HepG2 (cell line): ENCODE results near the gene CABP2. TPM values are rescaled to one million over a fixed set of nuclear protein-coding genes. Genes with fewer than 3 reads are reported as not detected.

Experiments used
- ATAC-seq: fragments of 200-7000 bp; cut with Tn5 transposase; 3 replicates; pipeline ENCODE4 v1.9.1; 2020; ENCODE audit warnings: mild to moderate bottlenecking, moderate library complexity
- BruUV-seq: library from RNA; stranded (reverse); fragments of 400-500 nt; replicated peaks from 2 replicates; lab custom pipeline; 2021; lab: Mats Ljungman, UMichigan
- CTCF ChIA-PET: fragments of 300-600 bp; formaldehyde crosslinking; extraction: SDS; loops from one replicate; lab custom pipeline; 2021; ENCODE audit warnings: low total read pairs, inconsistent platforms, low intra/inter-chr PET ratio; lab: Yijun Ruan, JAX
- POLR2A ChIA-PET: fragments of 350-600 bp; sonication (Branson Sonifier 250); formaldehyde crosslinking; loops from one replicate; lab custom pipeline; 2020; ENCODE audit warnings: antibody characterized with exemption, inconsistent platforms; lab: Yijun Ruan, JAX
- DNase-seq: peaks from one replicate; pipeline ENCODE4 v3.0.0-alpha.2; 2015; ENCODE audit warnings: low spot score
- FAIRE-seq: peaks from 3 replicates; lab custom pipeline; 2011; peaks lifted over from hg19 to GRCh38; lab: Jason Lieb, UNC
- H2AFZ ChIP-seq: one replicate; pipeline ENCODE4 v1.6.1; 2011; ENCODE audit warnings: low read length, inconsistent platforms
- H3K27ac ChIP-seq: fragments of 300-600 bp; 3 replicates; pipeline ENCODE4 v1.8.0; 2011; ENCODE audit warnings: mixed run types, mild to moderate bottlenecking, mixed read lengths, low read length, inconsistent platforms; ENCODE audit not compliant: insufficient read depth; ENCODE audit errors: extremely low read length
- H3K27me3 ChIP-seq, 2 experiments: fragments of 200-600 bp in 1 of 2; 2 replicates in 1 of 2; 3 replicates in 1 of 2; pipeline versions ENCODE4 v1.6.0 to v1.8.0; 2011; ENCODE audit warnings: low read length in 2 of 2, mild to moderate bottlenecking in 2 of 2, moderate library complexity in 2 of 2, inconsistent platforms in 1 of 2; ENCODE audit not compliant: insufficient read depth in 2 of 2, control insufficient read depth in 1 of 2
- H3K36me3 ChIP-seq, 2 experiments: fragments of 200-600 bp in 1 of 2; replicated peaks in 1 of 2; 2 replicates in 1 of 2; 3 replicates in 1 of 2; pipeline versions ENCODE4 v1.5.1 to v1.8.0; 2011; ENCODE audit warnings: low read length in 2 of 2, inconsistent platforms in 1 of 2; ENCODE audit not compliant: insufficient read depth in 2 of 2, control insufficient read depth in 1 of 2
- H3K4me1 ChIP-seq: 2 replicates; pipeline ENCODE4 v1.5.1; 2012; ENCODE audit warnings: low read length, inconsistent platforms; ENCODE audit not compliant: insufficient read depth
- H3K4me2 ChIP-seq: 2 replicates; pipeline ENCODE4 v1.6.0; 2011; ENCODE audit warnings: low read depth, low read length, inconsistent platforms
- H3K4me3 ChIP-seq, 3 experiments: fragments of 200-600 bp in 1 of 3; sonication (generic), shearing (Covaris generic) in 1 of 3; replicated peaks in 1 of 3; 2 replicates each; pipeline ENCODE4 v1.5.1; 2011 to 2016; ENCODE audit warnings: low read length in 3 of 3, inconsistent platforms in 2 of 3, low read depth in 2 of 3, mild to moderate bottlenecking in 2 of 3, control low read depth in 1 of 3, mixed read lengths in 1 of 3; ENCODE audit not compliant: insufficient read depth in 1 of 3
- H3K79me2 ChIP-seq: one replicate; pipeline ENCODE4 v1.6.1; 2011; ENCODE audit warnings: low read length, inconsistent platforms; ENCODE audit not compliant: insufficient read depth
- H3K9ac ChIP-seq: 2 replicates; pipeline ENCODE4 v1.6.0; 2011; ENCODE audit warnings: mild to moderate bottlenecking, low read depth, low read length, inconsistent platforms; ENCODE audit not compliant: insufficient read depth
- H3K9me3 ChIP-seq: 2 replicates; pipeline ENCODE4 v1.5.1; 2012; ENCODE audit warnings: mild to moderate bottlenecking, low read length
- H4K20me1 ChIP-seq: 2 replicates; pipeline ENCODE4 v1.6.0; 2011; ENCODE audit warnings: inconsistent platforms, mild to moderate bottlenecking, low read length, moderate library complexity; ENCODE audit not compliant: insufficient read depth
- HMG20A ChIP-seq: IDR thresholded peaks from 2 replicates; pipeline ENCODE4 v1.6.1; 2016; ENCODE audit warnings: borderline replicate concordance
- RBFOX2 ChIP-seq: fragments of 200-400 bp; formaldehyde crosslinking; IDR thresholded peaks from 2 replicates; pipeline ENCODE4 v1.6.1; 2017; ENCODE audit warnings: low read depth, mild to moderate bottlenecking, low read length
- ZKSCAN8 ChIP-seq: IDR thresholded peaks from 2 replicates; pipeline ENCODE4 v1.6.1; 2016; ENCODE audit warnings: borderline replicate concordance, missing genetic modification reagents, missing compliant biosample characterization
- ZNF333 ChIP-seq: sonication (generic); formaldehyde crosslinking; IDR thresholded peaks from 2 replicates; pipeline ENCODE4 v1.4.0; 2020; ENCODE audit warnings: mild to moderate bottlenecking, missing genetic modification reagents, borderline replicate concordance
- ZNF354B ChIP-seq: sonication (generic); formaldehyde crosslinking; IDR thresholded peaks from 2 replicates; pipeline ENCODE4 v1.8.0; 2022; ENCODE audit warnings: mild to moderate bottlenecking, missing genetic modification reagents
- ZNF720 ChIP-seq: sonication (generic); formaldehyde crosslinking; IDR thresholded peaks from 2 replicates; pipeline ENCODE4 v1.4.0; 2020; ENCODE audit warnings: missing genetic modification reagents
- ZNF878 ChIP-seq: sonication (generic); formaldehyde crosslinking; IDR thresholded peaks from 2 replicates; pipeline ENCODE4 v1.8.1; 2023; ENCODE audit warnings: mild to moderate bottlenecking, missing genetic modification reagents, moderate library complexity
- WGBS: methylation state at CpG from one replicate; pipeline ENCODE4 v1.1.6; 2017; ENCODE audit warnings: low lambda C conversion rate; 5-methylcytosine and 5-hydroxymethylcytosine counted together
- in situ Hi-C: cut with HindIII; loops from 2 replicates; pipeline ENCODE4 v1.10.0; 2017; ENCODE audit warnings: low pct_unique_long_range_greater_than_20kb; ENCODE audit not compliant: extremely low pct_ligation_motif_present
- intact Hi-C: fragments of 100-400 bp; cut with micrococcal nuclease; formaldehyde crosslinking; loops from one replicate; pipeline ENCODE4 v1.10.0; 2022; ENCODE audit not compliant: unreplicated experiment
- polyA plus RNA-seq, 8 experiments: library from polyadenylated mRNA; depleted of rRNA in 3 of 8; stranded (reverse) in 7 of 8; unstranded in 1 of 8; fragments of >200 nt; fragmentation: Illumina TruSeq in 4 of 8; extraction: Trizol in 4 of 8; gene quantifications; 2 replicates each; pipeline versions ENCODE4 v1.2.1 to v1.2.3, GENCODE V29; 2011 to 2016; ENCODE audit warnings: low read depth in 4 of 8, missing spikeins in 1 of 8, mixed read lengths in 1 of 8; ENCODE audit not compliant: insufficient read depth in 1 of 8
- total RNA-seq, 5 experiments: library from RNA; depleted of rRNA; stranded (reverse); fragments of >200 nt; fragmentation: Illumina TruSeq; extraction: Trizol; gene quantifications; 2 replicates each; pipeline ENCODE4 v1.2.3, GENCODE V29; 2016; ENCODE audit warnings: low read depth in 1 of 5
- TF ChIP-seq, protein P1 (sequence below): fragments of 450-650 bp; IDR thresholded peaks from 2 replicates; pipeline ENCODE4 v1.6.1; 2016
- TF ChIP-seq, protein P2 (sequence below): sonication (generic); formaldehyde crosslinking; conservative IDR thresholded peaks from 2 replicates; pipeline ENCODE4 v1.5.0; 2020; ENCODE audit warnings: missing genetic modification reagents

CABP2 gene
- total and polyA plus RNA-seq, 2 of the 13 experiments (the other 11 are each of a cell fraction or from before 2014, with no cell fraction given): not detected

DNA sequence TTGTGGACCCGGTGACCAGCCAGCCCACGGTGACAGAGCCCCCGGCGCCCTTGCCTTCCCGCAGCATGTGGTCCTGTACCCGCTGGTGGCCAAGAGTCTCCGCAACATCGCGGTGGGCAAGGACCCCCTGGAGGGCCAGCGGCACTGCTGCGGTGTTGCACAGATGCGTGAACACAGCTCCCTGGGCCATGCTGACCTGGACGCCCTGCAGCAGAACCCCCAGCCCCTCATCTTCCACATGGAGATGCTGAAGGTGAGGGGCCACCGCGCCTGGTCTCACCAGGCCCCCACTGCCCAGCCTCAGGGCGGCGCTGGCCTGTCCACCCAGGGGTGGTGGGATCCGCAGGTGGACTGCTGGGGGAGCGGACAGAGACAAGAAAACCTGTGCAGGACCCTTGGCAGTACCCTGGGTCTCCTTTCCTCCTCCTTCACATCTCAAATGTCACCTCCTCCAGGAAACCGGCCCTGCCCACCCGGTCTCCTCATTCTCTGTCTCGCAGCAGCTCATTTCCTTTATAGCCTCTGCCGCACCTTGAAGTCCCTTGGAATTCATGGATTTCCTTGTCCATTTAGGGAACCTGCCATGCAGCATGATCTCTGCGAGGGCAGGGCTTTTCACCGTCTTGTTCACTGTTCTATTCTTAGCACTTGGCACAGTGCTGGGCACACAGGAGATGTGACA is 33.9 kb downstream of the CABP2 start:
- no peak for FAIRE-seq
- no peak for ATAC-seq
- Histone ChIP-seq H3K27me3 (no peaks in the 10 kb centered on the region), H3K4me3 (no peak overlapping the region), H3K9me3 (no peaks in the 10 kb centered on the region), H3K36me3 (peaks cover 5 to 25% of the 10 kb centered on the region in 2 experiments; a peak in 4 of 5 replicates), H3K4me1 (peaks cover 9% of the 10 kb centered on the region), H3K4me2 (no peak overlapping the region), H4K20me1 (no peaks in the 10 kb centered on the region), H3K9ac (no peak overlapping the region), H2AFZ (no peak overlapping the region), H3K27ac (no peak overlapping the region), H3K79me2 (no peaks in the 10 kb centered on the region)
- TF ChIP-seq RBFOX2: 0 out of 2 replicates have a peak, but pooled peaks have one; percentile 22
- TF ChIP-seq ZNF333 (CRISPR knock-in tag): no peak
- no peak for DNase-seq
- no TSS peak for BruUV-seq
- POLR2A ChIA-PET: no interaction called here
- WGBS: 93% methylated on average over 6 of the region's 25 CpGs
- CTCF ChIA-PET: no interaction called here
- in situ Hi-C loops: no loop called here
- intact Hi-C loops: no loop called here

DNA sequence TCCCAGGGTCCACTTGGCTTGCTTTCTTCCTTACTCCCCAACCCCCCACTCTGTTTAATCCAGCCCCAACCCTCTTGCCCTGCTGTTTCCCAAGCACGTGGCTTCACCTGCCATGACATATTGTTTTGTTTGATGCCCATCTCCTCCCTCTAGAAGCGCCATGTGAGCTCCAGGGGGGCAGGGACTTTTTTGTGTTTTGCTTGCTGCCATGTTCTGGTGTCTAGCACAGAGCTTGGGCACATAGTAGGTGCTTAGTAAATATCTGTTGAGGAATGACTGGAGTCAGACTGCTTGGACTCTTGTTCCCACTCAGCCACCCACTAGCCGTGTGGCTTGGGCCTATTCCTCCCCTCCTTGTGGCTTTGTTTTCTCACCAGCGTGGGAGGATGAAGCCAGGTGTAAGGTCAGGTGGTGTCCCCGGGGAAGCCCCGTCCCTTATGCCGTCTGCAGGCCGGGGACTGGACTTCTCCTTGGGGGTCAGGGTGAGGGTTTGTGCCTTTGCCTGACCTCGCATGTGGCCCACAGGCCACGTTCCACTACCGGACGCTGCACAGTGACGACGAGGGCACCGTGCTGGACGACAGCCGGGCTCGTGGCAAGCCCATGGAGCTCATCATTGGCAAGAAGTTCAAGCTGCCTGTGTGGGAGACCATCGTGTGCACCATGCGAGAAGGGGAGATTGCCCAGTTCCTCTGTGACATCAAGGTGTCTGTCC is 36.6 kb downstream of the CABP2 start:
- no peak overlapping the region for H3K27ac ChIP-seq
- H3K9me3 ChIP-seq: no peaks in the 10 kb centered on the region
- H3K36me3 ChIP-seq: peaks cover 4 to 22% of the 10 kb centered on the region in 2 experiments; a peak in 4 of 5 replicates
- H3K4me1 ChIP-seq: peaks cover 28% of the 10 kb centered on the region
- intact Hi-C loops: no loop called here
- H3K9ac ChIP-seq: no peak overlapping the region
- POLR2A ChIA-PET: no interaction called here
- ATAC-seq (no peak), DNase-seq (no peak), FAIRE-seq (no peak)
- no peaks in the 10 kb centered on the region for H3K27me3 ChIP-seq
- 96% methylated on average over 3 of the region's 20 CpGs for WGBS
- no peaks in the 10 kb centered on the region for H4K20me1 ChIP-seq
- no peak overlapping the region for H3K4me2 ChIP-seq
- no peaks in the 10 kb centered on the region for H3K79me2 ChIP-seq
- TF ChIP-seq RBFOX2: 0 out of 2 replicates have a peak, but pooled peaks have one; percentile 25
- TF ChIP-seq ZKSCAN8 (CRISPR knock-in tag): no peak
- TF ChIP-seq, protein P1, sequence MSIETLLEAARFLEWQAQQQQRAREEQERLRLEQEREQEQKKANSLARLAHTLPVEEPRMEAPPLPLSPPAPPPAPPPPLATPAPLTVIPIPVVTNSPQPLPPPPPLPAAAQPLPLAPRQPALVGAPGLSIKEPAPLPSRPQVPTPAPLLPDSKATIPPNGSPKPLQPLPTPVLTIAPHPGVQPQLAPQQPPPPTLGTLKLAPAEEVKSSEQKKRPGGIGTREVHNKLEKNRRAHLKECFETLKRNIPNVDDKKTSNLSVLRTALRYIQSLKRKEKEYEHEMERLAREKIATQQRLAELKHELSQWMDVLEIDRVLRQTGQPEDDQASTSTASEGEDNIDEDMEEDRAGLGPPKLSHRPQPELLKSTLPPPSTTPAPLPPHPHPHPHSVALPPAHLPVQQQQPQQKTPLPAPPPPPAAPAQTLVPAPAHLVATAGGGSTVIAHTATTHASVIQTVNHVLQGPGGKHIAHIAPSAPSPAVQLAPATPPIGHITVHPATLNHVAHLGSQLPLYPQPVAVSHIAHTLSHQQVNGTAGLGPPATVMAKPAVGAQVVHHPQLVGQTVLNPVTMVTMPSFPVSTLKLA: no peak
- TF ChIP-seq, protein P2, sequence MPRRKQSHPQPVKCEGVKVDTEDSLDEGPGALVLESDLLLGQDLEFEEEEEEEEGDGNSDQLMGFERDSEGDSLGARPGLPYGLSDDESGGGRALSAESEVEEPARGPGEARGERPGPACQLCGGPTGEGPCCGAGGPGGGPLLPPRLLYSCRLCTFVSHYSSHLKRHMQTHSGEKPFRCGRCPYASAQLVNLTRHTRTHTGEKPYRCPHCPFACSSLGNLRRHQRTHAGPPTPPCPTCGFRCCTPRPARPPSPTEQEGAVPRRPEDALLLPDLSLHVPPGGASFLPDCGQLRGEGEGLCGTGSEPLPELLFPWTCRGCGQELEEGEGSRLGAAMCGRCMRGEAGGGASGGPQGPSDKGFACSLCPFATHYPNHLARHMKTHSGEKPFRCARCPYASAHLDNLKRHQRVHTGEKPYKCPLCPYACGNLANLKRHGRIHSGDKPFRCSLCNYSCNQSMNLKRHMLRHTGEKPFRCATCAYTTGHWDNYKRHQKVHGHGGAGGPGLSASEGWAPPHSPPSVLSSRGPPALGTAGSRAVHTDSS (CRISPR knock-in tag): no peak
- TF ChIP-seq HMG20A (CRISPR knock-in tag): no peak
- no peak for TF ChIP-seq ZNF720 (CRISPR knock-in tag)
- TF ChIP-seq ZNF878 (CRISPR knock-in tag): no peak
- no peak for TF ChIP-seq ZNF354B (CRISPR knock-in tag)
- H2AFZ ChIP-seq: no peak overlapping the region
- CTCF ChIA-PET: no interaction called here
- no peak overlapping the region for H3K4me3 ChIP-seq
- BruUV-seq: no TSS peak
- in situ Hi-C loops: no loop called here
